Trophoblast cell (in vitro differentiated cells and primary cell): ENCODE measurements around the gene WSCD1.

ENCODE experiments used
- DNase-seq, 2 donors: peaks; one replicate each; pipeline ENCODE4 v3.0.0-alpha.2; 2016
- H2AFZ ChIP-seq: 2 replicates; pipeline ENCODE4 v1.6.1; 2013; ENCODE audit warnings: low read length, moderate library complexity, mild to moderate bottlenecking; ENCODE audit not compliant: insufficient read depth, poor library complexity
- H2AK5ac ChIP-seq: 2 replicates; pipeline ENCODE4 v1.6.1; 2013; ENCODE audit warnings: mild to moderate bottlenecking, low read length
- H2BK120ac ChIP-seq: 2 replicates; pipeline ENCODE4 v1.6.1; 2013; ENCODE audit warnings: low read length, mild to moderate bottlenecking, moderate library complexity; ENCODE audit not compliant: insufficient read depth, poor library complexity
- H2BK12ac ChIP-seq: 2 replicates; pipeline ENCODE4 v1.6.1; 2013; ENCODE audit warnings: mild to moderate bottlenecking, low read length, moderate library complexity
- H2BK5ac ChIP-seq: 2 replicates; pipeline ENCODE4 v1.6.1; 2013; ENCODE audit warnings: low read length, low read depth, moderate library complexity, mild to moderate bottlenecking; ENCODE audit not compliant: poor library complexity
- H3K14ac ChIP-seq: 2 replicates; pipeline ENCODE4 v1.6.1; 2013; ENCODE audit warnings: mild to moderate bottlenecking, low read length
- H3K18ac ChIP-seq: 2 replicates; pipeline ENCODE4 v1.6.1; 2013; ENCODE audit warnings: mild to moderate bottlenecking, low read length
- H3K23ac ChIP-seq: 2 replicates; pipeline ENCODE4 v1.6.1; 2013; ENCODE audit warnings: low read length
- H3K27ac ChIP-seq: 2 replicates; pipeline ENCODE4 v1.5.1; 2013; ENCODE audit warnings: low read depth, mild to moderate bottlenecking, inconsistent platforms, low read length, moderate library complexity
- H3K27me3 ChIP-seq: 2 replicates; pipeline ENCODE4 v1.6.1; 2013; ENCODE audit warnings: inconsistent platforms, mild to moderate bottlenecking, low read length, moderate library complexity; ENCODE audit not compliant: insufficient read depth
- H3K36me3 ChIP-seq, 2 experiments: 1 replicate in 1 of 2; 2 replicates in 1 of 2; pipeline ENCODE4 v1.6.1; 2013; ENCODE audit warnings: low read length in 2 of 2, mild to moderate bottlenecking in 2 of 2, moderate library complexity in 1 of 2; ENCODE audit not compliant: insufficient read depth in 2 of 2, control insufficient read depth in 1 of 2
- H3K4ac ChIP-seq: 2 replicates; pipeline ENCODE4 v1.6.1; 2013; ENCODE audit warnings: low read depth, mild to moderate bottlenecking, low read length, moderate library complexity
- H3K4me1 ChIP-seq, 2 experiments: 1 replicate in 1 of 2; 2 replicates in 1 of 2; pipeline ENCODE4 v1.6.1; 2013; ENCODE audit warnings: low read length in 2 of 2, mild to moderate bottlenecking in 2 of 2, moderate library complexity in 1 of 2; ENCODE audit not compliant: insufficient read depth in 2 of 2, control insufficient read depth in 1 of 2
- H3K4me2 ChIP-seq: 2 replicates; pipeline ENCODE4 v1.6.1; 2013; ENCODE audit warnings: inconsistent platforms, mild to moderate bottlenecking, low read length, moderate library complexity
- H3K4me3 ChIP-seq: 2 replicates; pipeline ENCODE4 v1.5.1; 2013; ENCODE audit warnings: mild to moderate bottlenecking, low read depth, low read length, inconsistent platforms
- H3K79me1 ChIP-seq: one replicate; pipeline ENCODE4 v1.6.1; 2013; ENCODE audit warnings: low read length
- H3K79me2 ChIP-seq: 2 replicates; pipeline ENCODE4 v1.6.1; 2013; ENCODE audit warnings: low read length, mild to moderate bottlenecking; ENCODE audit not compliant: control insufficient read depth, insufficient read depth, poor library complexity
- H3K9ac ChIP-seq: 2 replicates; pipeline ENCODE4 v1.6.1; 2013; ENCODE audit warnings: mild to moderate bottlenecking, low read length
- H3K9me3 ChIP-seq: 2 replicates; pipeline ENCODE4 v1.6.1; 2013; ENCODE audit warnings: low read depth, mild to moderate bottlenecking, control low read depth, inconsistent platforms, low read length; ENCODE audit not compliant: insufficient read depth
- H4K12ac ChIP-seq: 2 replicates; pipeline ENCODE4 v1.6.1; 2013; ENCODE audit warnings: low read depth, mild to moderate bottlenecking, low read length, moderate library complexity
- H4K8ac ChIP-seq: 2 replicates; pipeline ENCODE4 v1.6.1; 2013; ENCODE audit warnings: low read depth, mild to moderate bottlenecking, low read length, moderate library complexity
- H4K91ac ChIP-seq: one replicate; pipeline ENCODE4 v1.6.1; 2013; ENCODE audit warnings: low read depth, mild to moderate bottlenecking, low read length, moderate library complexity
- WGBS: extraction: QIAGEN DNeasy Blood & Tissue Kit; methylation state at CpG from one replicate; pipeline ENCODE4 v1.1.7; 2013; ENCODE audit warnings: missing lambda C conversion rate; ENCODE audit not compliant: insufficient read length, insufficient coverage; ENCODE audit errors: extremely low coverage; 5-methylcytosine and 5-hydroxymethylcytosine counted together

The WSCD1 gene

DNA sequence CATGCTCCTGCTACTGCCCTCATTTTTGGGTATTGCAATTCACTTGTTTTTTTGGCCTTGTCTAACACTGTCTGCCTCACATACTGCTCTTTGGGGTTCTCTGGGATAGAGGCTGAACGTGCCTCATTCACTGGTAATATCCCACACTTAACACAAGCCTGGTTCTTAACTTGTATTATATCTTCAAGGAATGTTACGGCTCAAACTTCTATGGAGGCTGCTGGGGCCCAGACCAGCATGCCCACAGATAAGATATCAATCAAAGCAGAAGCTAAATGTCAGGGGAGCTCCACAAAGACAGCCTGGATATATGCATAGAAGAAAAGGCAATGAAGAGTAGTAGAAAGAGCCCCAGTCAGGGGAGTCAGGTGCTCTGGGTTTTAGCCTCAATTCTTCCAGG, 103.5 kb downstream of the WSCD1 start:
- no peak overlapping the region for H3K23ac ChIP-seq
- no peaks in the 10 kb centered on the region for H3K36me3 ChIP-seq
- WGBS, result no CpG with 5 or more reads among the region's 2 CpGs
- no peaks in the 10 kb centered on the region for H3K27me3 ChIP-seq
- H2AK5ac ChIP-seq, result no peak overlapping the region
- H3K9ac ChIP-seq, result no peak overlapping the region
- H4K91ac ChIP-seq, result no peak overlapping the region
- H2AFZ ChIP-seq, result no peak overlapping the region
- no peak overlapping the region for H2BK5ac ChIP-seq
- no peaks in the 10 kb centered on the region for H3K79me1 ChIP-seq
- H3K4me2 ChIP-seq, result no peak overlapping the region
- no peaks in the 10 kb centered on the region for H3K79me2 ChIP-seq
- no peak overlapping the region for H2BK120ac ChIP-seq
- no peaks in the 10 kb centered on the region for H3K4me1 ChIP-seq
- H3K4ac ChIP-seq, result no peak overlapping the region
- H3K18ac ChIP-seq, result no peak overlapping the region
- no peak overlapping the region for H4K12ac ChIP-seq
- no peak overlapping the region for H3K4me3 ChIP-seq
- no peak overlapping the region for H2BK12ac ChIP-seq
- H4K8ac ChIP-seq, result no peak overlapping the region
- H3K14ac ChIP-seq, result no peak overlapping the region
- no peak overlapping the region for H3K27ac ChIP-seq
- DNase-seq, result no peak
- H3K9me3 ChIP-seq, result peaks cover 4% of the 10 kb centered on the region
